ENCODE data around the gene TEX30.

- TF ChIP-seq CTCF (IDR thresholded peaks at IDR 0.05; ENCODE audit: insufficient read depth, low read length, poor library complexity, severe bottlenecking) (no peak), EZH2phosphoT487 (conservative IDR thresholded peaks at IDR 0.05; ENCODE audit: low read length) (no peak)
These were observed 43.9 kb downstream of the TEX30 start for GRCh38 chr13:102729560-102730270.

Measured in SU-DHL-6 (cell line).